Fibroblast of skin of abdomen (primary cell): ENCODE data around the gene HYAL3.
"Not testable (repeated sequence)": the region's sequence is repeated elsewhere in the genome, so short reads cannot be mapped to it uniquely, and the experiment has no call there.

Source experiments
- DNase-seq: peaks from one replicate; pipeline ENCODE4 v3.0.0-alpha.2; 2013

HYAL3 gene

GRCh38 chr3:50255251-50255615 is 44.0 kb downstream of the HYAL3 start:
- no peak for DNase-seq

- DNase-seq = no peak
Measured at GRCh38 chr3:50254577-50255250, 44.5 kb downstream of the HYAL3 start.

- no peak for DNase-seq
Measured at GRCh38 chr3:50251220-50251619, 48.0 kb downstream of the HYAL3 start.

GRCh38 chr3:50250514-50250913 is 48.7 kb downstream of the HYAL3 start:
- DNase-seq = no peak

GRCh38 chr3:50249457-50249856 is 49.7 kb downstream of the HYAL3 start:
- DNase-seq = no peak

- no peak for DNase-seq
Measured at GRCh38 chr3:50248387-50248786, 50.8 kb downstream of the HYAL3 start.

- DNase-seq = peak; percentile 87
Measured at GRCh38 chr3:50246517-50246954, 52.7 kb downstream of the HYAL3 start.

GRCh38 chr3:50245831-50246516 is 53.2 kb downstream of the HYAL3 start:
- DNase-seq = peak; percentile 88

GRCh38 chr3:50245251-50245745 is 53.9 kb downstream of the HYAL3 start:
- DNase-seq = no peak

GRCh38 chr3:50244813-50245212 is 54.4 kb downstream of the HYAL3 start:
- DNase-seq = not testable (repeated sequence)

- no peak for DNase-seq
Measured at GRCh38 chr3:50243543-50243895, 55.7 kb downstream of the HYAL3 start.

GRCh38 chr3:50242851-50243542 is 56.2 kb downstream of the HYAL3 start:
- DNase-seq = no peak
